K562 (cell line): Measurements from ENCODE around the gene MKS1. TPM values are rescaled to one million over a fixed set of nuclear protein-coding genes. Genes with fewer than 3 reads are reported as not detected.

Experiments
- CHCHD3 ChIP-seq: fragments of 250-450 bp; sonication (Bioruptor Pico); IDR thresholded peaks from 2 replicates; pipeline ENCODE4 v2.1.2; 2022; ENCODE audit warnings: mild to moderate bottlenecking
- CSDE1 ChIP-seq, 2 experiments: fragments of 450-650 bp; IDR thresholded peaks; 2 replicates each; pipeline ENCODE4 v1.6.1; 2016; ENCODE audit warnings: mild to moderate bottlenecking in 1 of 2
- CXXC5 ChIP-seq: fragments of 250-450 bp; sonication (Bioruptor Pico); IDR thresholded peaks from 2 replicates; pipeline ENCODE4 v1.8.0; 2022; ENCODE audit warnings: inconsistent platforms, mild to moderate bottlenecking, moderate library complexity
- E2F4 ChIP-seq: sonication (generic); formaldehyde crosslinking; IDR thresholded peaks from 2 replicates; pipeline ENCODE4 v1.8.0; 2022; ENCODE audit warnings: mild to moderate bottlenecking, low read depth, missing genetic modification reagents
- EP400 ChIP-seq: fragments of 450-650 bp; IDR thresholded peaks from 2 replicates; pipeline ENCODE4 v1.6.1; 2017; ENCODE audit warnings: antibody characterized with exemption, mild to moderate bottlenecking, moderate library complexity
- GABPB1 ChIP-seq: sonication (generic); formaldehyde crosslinking; IDR thresholded peaks from 2 replicates; pipeline ENCODE4 v1.8.0; 2022; ENCODE audit warnings: mild to moderate bottlenecking, missing genetic modification reagents
- MAFK ChIP-seq: IDR thresholded peaks from 2 replicates; pipeline ENCODE4 v1.6.1; 2011; ENCODE audit warnings: low read length, improper control_type of control experiment
- MTA2 ChIP-seq: fragments of 450-650 bp; IDR thresholded peaks from 2 replicates; pipeline ENCODE4 v1.6.1; 2016; ENCODE audit warnings: low read depth
- NR1H2 ChIP-seq: sonication (generic); formaldehyde crosslinking; IDR thresholded peaks from 2 replicates; pipeline ENCODE4 v1.4.0; 2020; ENCODE audit warnings: mild to moderate bottlenecking, missing genetic modification reagents
- POLR3G ChIP-seq: IDR thresholded peaks from 2 replicates; pipeline ENCODE4 v1.6.1; 2011; ENCODE audit not compliant: insufficient read length, insufficient replicate concordance; ENCODE audit errors: extremely low read depth
- RBM14 ChIP-seq: fragments of 200-400 bp; formaldehyde crosslinking; IDR thresholded peaks from 2 replicates; pipeline ENCODE4 v1.6.1; 2018; ENCODE audit warnings: low read depth, mild to moderate bottlenecking, low read length, moderate library complexity, borderline replicate concordance; ENCODE audit not compliant: insufficient read depth
- RCOR1 ChIP-seq, 2 experiments: IDR thresholded peaks; 2 replicates each; pipeline ENCODE4 v1.6.1; 2012; ENCODE audit warnings: low read depth in 2 of 2, low read length in 2 of 2, borderline replicate concordance in 1 of 2, improper control_type of control experiment in 1 of 2
- SP1 ChIP-seq: sonication (generic); formaldehyde crosslinking; IDR thresholded peaks from 2 replicates; pipeline ENCODE4 v1.8.1; 2022; ENCODE audit warnings: mild to moderate bottlenecking, missing genetic modification reagents
- U2AF2 ChIP-seq: fragments of 200-400 bp; formaldehyde crosslinking; optimal IDR thresholded peaks from 2 replicates; pipeline ENCODE3; 2017; ENCODE audit warnings: low read depth, mild to moderate bottlenecking, low read length
- WHSC1 ChIP-seq: IDR thresholded peaks from one replicate; pipeline ENCODE4 v1.6.1; 2012; ENCODE audit warnings: low read length, control low read depth, inconsistent platforms
- XRCC4 ChIP-seq: IDR thresholded peaks from one replicate; pipeline ENCODE4 v1.6.1; 2011; ENCODE audit not compliant: insufficient read depth, insufficient read length; ENCODE audit errors: extremely low read depth
- ZNF124 ChIP-seq: sonication (generic); formaldehyde crosslinking; IDR thresholded peaks from 2 replicates; pipeline ENCODE4 v1.8.1; 2022; ENCODE audit warnings: missing genetic modification reagents
- ZNF133 ChIP-seq: fragments of 250-450 bp; sonication (Bioruptor Pico); IDR thresholded peaks from 2 replicates; pipeline ENCODE4 v1.4.0; 2020; ENCODE audit warnings: mild to moderate bottlenecking
- ZNF318 ChIP-seq, 2 experiments: fragments of 450-650 bp; IDR thresholded peaks; 2 replicates each; pipeline ENCODE4 v1.6.1; 2016; ENCODE audit warnings: mild to moderate bottlenecking in 2 of 2, borderline replicate concordance in 1 of 2, low read depth in 1 of 2, moderate library complexity in 1 of 2
- ZNF551 ChIP-seq: fragments of 250-450 bp; sonication (Bioruptor Pico); IDR thresholded peaks from 2 replicates; pipeline ENCODE4 v1.5.0; 2021; ENCODE audit warnings: mild to moderate bottlenecking, moderate library complexity
- polyA plus RNA-seq, 8 experiments: library from polyadenylated mRNA; depleted of rRNA in 4 of 8; stranded (reverse) in 5 of 8; unstranded in 3 of 8; fragments of >200 nt; fragmentation: Nextera tagmentation in 2 of 8; fragmentation: Illumina TruSeq in 1 of 8; extraction: Ambion mirVana in 2 of 8; extraction: Trizol in 1 of 8; gene quantifications; 2 replicates each; pipeline versions ENCODE4 v1.2.1 to v1.2.3, GENCODE V29; 2011 to 2014; ENCODE audit warnings: inconsistent platforms in 1 of 8, missing spikeins in 1 of 8
- total RNA-seq, 7 experiments: library from RNA; depleted of rRNA in 6 of 7; stranded (reverse); fragments of >200 nt in 6 of 7; fragmentation: Illumina TruSeq in 2 of 7; extraction: Trizol in 2 of 7; gene quantifications; 2 replicates each; pipeline versions ENCODE4 v1.2.1 to v1.2.3, GENCODE V29; 2011 to 2021; ENCODE audit warnings: low replicate concordance in 1 of 7

MKS1 gene
- total and polyA plus RNA-seq, 9 of the 15 experiments (the other 6 are each of a cell fraction or from before 2014, with no cell fraction given), result 16.3 to 31.0 (median 25.9) TPM

DNA sequence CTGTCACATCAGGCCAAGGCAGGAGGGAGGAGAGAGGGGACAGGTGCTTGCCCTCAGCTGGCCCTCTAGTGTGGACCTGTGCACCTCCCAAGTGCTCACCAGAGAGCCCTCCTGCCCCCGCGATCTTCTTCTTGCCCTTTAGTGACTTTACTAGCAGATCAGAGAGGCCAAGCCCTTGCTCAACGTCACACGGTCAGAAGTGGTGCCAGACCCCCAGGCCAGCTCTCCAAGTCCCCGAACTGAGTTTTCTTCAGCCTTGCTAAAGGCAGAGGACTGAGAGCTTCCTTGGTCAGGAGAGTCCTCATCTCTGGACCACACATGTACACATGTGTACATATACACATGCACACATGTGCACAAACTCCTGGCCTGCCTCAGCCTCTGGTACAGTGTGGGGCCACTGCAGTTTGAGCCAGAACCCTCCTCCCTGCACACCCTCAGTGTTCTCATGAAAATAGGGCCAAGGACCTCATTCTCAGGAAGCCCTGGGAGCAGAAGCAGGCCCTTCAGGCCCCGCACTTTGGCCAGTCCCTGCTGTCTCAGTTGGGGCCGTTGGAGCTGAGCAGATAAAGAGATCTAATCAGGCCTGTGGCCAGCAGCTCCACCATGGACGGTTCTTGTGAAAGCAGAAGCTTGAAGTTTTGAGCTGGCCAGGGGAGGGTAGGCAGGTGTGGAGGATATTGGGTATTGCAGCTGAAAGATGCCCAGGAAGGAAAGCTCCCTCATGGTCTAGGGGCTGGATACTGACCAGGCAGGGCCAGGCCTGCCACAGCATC lies 33.9 kb downstream of the MKS1 start (continued):
- TF ChIP-seq ZNF551, result no peak
- no peak for TF ChIP-seq ZNF318 (IDR thresholded peaks at IDR 0.05; ENCODE audit: borderline replicate concordance in 1 of 2, low read depth in 1 of 2)
- peak; percentile 76 for TF ChIP-seq CXXC5 (CRISPR knock-in tag)
- TF ChIP-seq SP1 (CRISPR knock-in tag), result no peak
- TF ChIP-seq GABPB1 (CRISPR knock-in tag), result no peak
- TF ChIP-seq ZNF124, result no peak
- no peak for TF ChIP-seq CSDE1 (IDR thresholded peaks at IDR 0.05)
- no peak for TF ChIP-seq E2F4
- TF ChIP-seq RBM14, result no peak
- no peak for TF ChIP-seq MAFK
- no peak for TF ChIP-seq U2AF2
- TF ChIP-seq RCOR1 (IDR thresholded peaks at IDR 0.05; ENCODE audit: borderline replicate concordance in 1 of 2, low read depth in 2 of 2, low read length in 2 of 2), result 0 out of 4 replicates have a peak, but pooled peaks of 1 of the 2 experiments have one; percentile 39
- no peak for TF ChIP-seq XRCC4
- TF ChIP-seq MTA2, result no peak
- TF ChIP-seq POLR3G, result no peak
- TF ChIP-seq WHSC1, result no peak
- TF ChIP-seq ZNF133, result 0 out of 2 replicates have a peak, but pooled peaks have one; percentile 18
- TF ChIP-seq NR1H2, result no peak
- TF ChIP-seq CHCHD3 (CRISPR knock-in tag), result no peak
- no peak for TF ChIP-seq EP400
